ENCODE results near the gene DPYD.

The DPYD gene

GRCh38 chr1:97139512-97139911 lies 781.3 kb downstream of the DPYD start:
- H3K9me3 ChIP-seq (ENCODE audit: insufficient read depth, low read length), result no peaks in the 10 kb centered on the region
- no peaks in the 10 kb centered on the region for H3K9me2 ChIP-seq (replicated peaks; ENCODE audit: insufficient read depth, low read length)
- H3F3A ChIP-seq (ENCODE audit: insufficient read depth), result no peaks in the 10 kb centered on the region
- no peaks in the 10 kb centered on the region for H4K20me1 ChIP-seq (ENCODE audit: low read depth, low read length)
- H3K27me3 ChIP-seq (ENCODE audit: low read length), result no peaks in the 10 kb centered on the region
- TF ChIP-seq EZH2phosphoT487 (conservative IDR thresholded peaks at IDR 0.05; ENCODE audit: low read length), result no peak
- no peak for TF ChIP-seq CTCF (IDR thresholded peaks at IDR 0.05; ENCODE audit: insufficient read depth, low read length, poor library complexity, severe bottlenecking)
- no peaks in the 10 kb centered on the region for H3K36me3 ChIP-seq (ENCODE audit: low read length)
- H3K79me2 ChIP-seq (ENCODE audit: insufficient read depth, low read length), result no peaks in the 10 kb centered on the region
- no peak overlapping the region for H3K9ac ChIP-seq (ENCODE audit: low read length)
- no peak overlapping the region for H2AFZ ChIP-seq (ENCODE audit: low read depth, low read length, severe bottlenecking)
- H3K4me2 ChIP-seq (ENCODE audit: low read depth, low read length, poor library complexity, severe bottlenecking), result no peak overlapping the region
- H3K4me3 ChIP-seq (ENCODE audit: insufficient read depth, low read length, poor library complexity, severe bottlenecking), result no peak overlapping the region
- no peak overlapping the region for H3K27ac ChIP-seq (ENCODE audit: low read depth, low read length)

- Histone ChIP-seq H3K4me2 (ENCODE audit: low read depth, low read length, poor library complexity, severe bottlenecking) (peak overlapping the region; percentile 41), H3K79me2 (ENCODE audit: insufficient read depth, low read length) (no peaks in the 10 kb centered on the region), H2AFZ (ENCODE audit: low read depth, low read length, severe bottlenecking) (peak overlapping the region; percentile 31), H3K4me3 (ENCODE audit: insufficient read depth, low read length, poor library complexity, severe bottlenecking) (no peak overlapping the region), H3K27me3 (ENCODE audit: low read length) (no peaks in the 10 kb centered on the region), H3K9me2 (replicated peaks; ENCODE audit: insufficient read depth, low read length) (no peaks in the 10 kb centered on the region), H3F3A (ENCODE audit: insufficient read depth) (no peaks in the 10 kb centered on the region), H3K27ac (ENCODE audit: low read depth, low read length) (no peak overlapping the region), H4K20me1 (ENCODE audit: low read depth, low read length) (no peaks in the 10 kb centered on the region), H3K9me3 (ENCODE audit: insufficient read depth, low read length) (no peaks in the 10 kb centered on the region), H3K36me3 (ENCODE audit: low read length) (no peaks in the 10 kb centered on the region), H3K9ac (ENCODE audit: low read length) (no peak overlapping the region)
- no peak for TF ChIP-seq EZH2phosphoT487 (conservative IDR thresholded peaks at IDR 0.05; ENCODE audit: low read length)
- no peak for TF ChIP-seq CTCF (IDR thresholded peaks at IDR 0.05; ENCODE audit: insufficient read depth, low read length, poor library complexity, severe bottlenecking)
Observed at GRCh38 chr1:97138515-97139032, 782.3 kb downstream of the DPYD start.

- H3K9ac ChIP-seq (ENCODE audit: low read length), result no peak overlapping the region
- no peaks in the 10 kb centered on the region for H3K9me3 ChIP-seq (ENCODE audit: insufficient read depth, low read length)
- H2AFZ ChIP-seq (ENCODE audit: low read depth, low read length, severe bottlenecking), result peak overlapping the region; percentile 31
- H3K4me2 ChIP-seq (ENCODE audit: low read depth, low read length, poor library complexity, severe bottlenecking), result peak overlapping the region; percentile 41
- H3K27me3 ChIP-seq (ENCODE audit: low read length), result no peaks in the 10 kb centered on the region
- no peaks in the 10 kb centered on the region for H4K20me1 ChIP-seq (ENCODE audit: low read depth, low read length)
- no peak for TF ChIP-seq EZH2phosphoT487 (conservative IDR thresholded peaks at IDR 0.05; ENCODE audit: low read length)
- peak; percentile 30 for TF ChIP-seq CTCF (IDR thresholded peaks at IDR 0.05; ENCODE audit: insufficient read depth, low read length, poor library complexity, severe bottlenecking)
- H3F3A ChIP-seq (ENCODE audit: insufficient read depth), result no peaks in the 10 kb centered on the region
- H3K9me2 ChIP-seq (replicated peaks; ENCODE audit: insufficient read depth, low read length), result no peaks in the 10 kb centered on the region
- H3K27ac ChIP-seq (ENCODE audit: low read depth, low read length), result no peak overlapping the region
- no peaks in the 10 kb centered on the region for H3K36me3 ChIP-seq (ENCODE audit: low read length)
- H3K4me3 ChIP-seq (ENCODE audit: insufficient read depth, low read length, poor library complexity, severe bottlenecking), result no peak overlapping the region
- H3K79me2 ChIP-seq (ENCODE audit: insufficient read depth, low read length), result no peaks in the 10 kb centered on the region
Observed at GRCh38 chr1:97137862-97138514, 782.8 kb downstream of the DPYD start.

All from SU-DHL-6 (cell line).